Endothelial cell of umbilical vein (primary cell): ENCODE data around the gene BIN1. TPM values are rescaled to one million over a fixed set of nuclear protein-coding genes. Genes with fewer than 3 reads are reported as not detected.

Source experiments
- BruUV-seq: library from RNA; stranded (reverse); fragments of 400-500 nt; replicated peaks from 2 replicates; lab custom pipeline; 2021; lab: Mats Ljungman, UMichigan
- CTCF ChIA-PET: fragments of 300-600, 350-600 bp; sonication (Branson Sonifier 250); formaldehyde crosslinking; loops from one replicate; lab custom pipeline; 2021; ENCODE audit warnings: antibody characterized with exemption, inconsistent platforms; lab: Charles Lee
- POLR2A ChIA-PET: fragments of 300-600, 350-600 bp; sonication (Branson Sonifier 250); formaldehyde crosslinking; loops from one replicate; lab custom pipeline; 2021; ENCODE audit warnings: antibody characterized with exemption, inconsistent platforms; lab: Charles Lee
- DNase-seq: peaks from one replicate; pipeline ENCODE4 v3.0.0-alpha.2; 2011; ENCODE audit warnings: low read depth, low spot score
- FAIRE-seq: peaks from 2 replicates; lab custom pipeline; 2011; peaks lifted over from hg19 to GRCh38; lab: Jason Lieb, UNC
- H2AFZ ChIP-seq: 2 replicates; pipeline ENCODE4 v1.6.0; 2012; ENCODE audit warnings: low read depth, low read length, control low read depth, inconsistent platforms
- H3K27ac ChIP-seq: 2 replicates; pipeline ENCODE4 v1.5.1; 2011; ENCODE audit warnings: low read depth, mild to moderate bottlenecking, control low read depth, low read length, moderate library complexity; ENCODE audit not compliant: insufficient read depth
- H3K27me3 ChIP-seq, 2 experiments: 2 replicates each; pipeline versions ENCODE4 v1.6.0 to v1.6.1; 2011; ENCODE audit warnings: low read length in 2 of 2, mixed read lengths in 1 of 2; ENCODE audit not compliant: control insufficient read depth in 2 of 2, insufficient read depth in 2 of 2
- H3K36me3 ChIP-seq, 2 experiments: 2 replicates in 1 of 2; 3 replicates in 1 of 2; pipeline ENCODE4 v1.5.1; 2011; ENCODE audit warnings: low read length in 2 of 2, mild to moderate bottlenecking in 1 of 2, moderate library complexity in 1 of 2; ENCODE audit not compliant: control insufficient read depth in 2 of 2, insufficient read depth in 2 of 2; ENCODE audit errors: extremely low read depth in 1 of 2
- H3K4me1 ChIP-seq: 3 replicates; pipeline ENCODE4 v1.5.1; 2011; ENCODE audit warnings: mild to moderate bottlenecking, low read length; ENCODE audit not compliant: control insufficient read depth, insufficient read depth; ENCODE audit errors: extremely low read depth
- H3K4me2 ChIP-seq: 2 replicates; pipeline ENCODE4 v1.6.1; 2011; ENCODE audit warnings: low read length, control low read depth, mixed read lengths; ENCODE audit not compliant: insufficient read depth
- H3K4me3 ChIP-seq, 3 experiments: fragments of 200-600 bp in 1 of 3; sonication (generic), shearing (Covaris generic) in 1 of 3; replicated peaks in 1 of 3; 2 replicates each; pipeline ENCODE4 v1.5.1; 2011 to 2016; ENCODE audit warnings: control low read depth in 3 of 3, low read length in 3 of 3, mild to moderate bottlenecking in 2 of 3, inconsistent platforms in 1 of 3, low read depth in 1 of 3, moderate library complexity in 1 of 3; ENCODE audit not compliant: insufficient read depth in 1 of 3
- H3K79me2 ChIP-seq: 2 replicates; pipeline ENCODE4 v1.6.0; 2012; ENCODE audit warnings: low read length, inconsistent platforms; ENCODE audit not compliant: control insufficient read depth, insufficient read depth
- H3K9ac ChIP-seq: replicated peaks from 2 replicates; pipeline ENCODE3; 2011; ENCODE audit warnings: low read length, control low read depth; ENCODE audit not compliant: insufficient read depth; ENCODE audit errors: extremely low read depth
- H3K9me1 ChIP-seq: replicated peaks from 3 replicates; pipeline ENCODE4 v1.6.0; 2011; ENCODE audit warnings: mild to moderate bottlenecking, low read length; ENCODE audit not compliant: control insufficient read depth, insufficient read depth; ENCODE audit errors: extremely low read depth
- H3K9me3 ChIP-seq: replicated peaks from 2 replicates; pipeline ENCODE4 v1.5.1; 2012; ENCODE audit warnings: low read length, inconsistent platforms; ENCODE audit not compliant: control insufficient read depth, insufficient read depth
- H4K20me1 ChIP-seq: replicated peaks from 2 replicates; pipeline ENCODE3; 2011; ENCODE audit warnings: mild to moderate bottlenecking, low read length; ENCODE audit not compliant: control insufficient read depth, insufficient read depth; ENCODE audit errors: extremely low read depth
- CTCF ChIP-seq, 2 donors: IDR thresholded peaks; 1 replicate in 1 of 2; 2 replicates in 1 of 2; pipeline ENCODE4 v1.5.1; 2011; ENCODE audit warnings: low read length in 2 of 2, mild to moderate bottlenecking in 2 of 2, moderate library complexity in 2 of 2, control low read depth in 1 of 2, inconsistent platforms in 1 of 2, low read depth in 1 of 2; ENCODE audit not compliant: insufficient read depth in 1 of 2; ENCODE audit errors: extremely low read depth in 1 of 2
- EZH2 ChIP-seq: IDR thresholded peaks from 2 replicates; pipeline ENCODE4 v1.6.1; 2012; ENCODE audit warnings: borderline replicate concordance, low read depth, mild to moderate bottlenecking, moderate library complexity, low read length, inconsistent platforms; ENCODE audit not compliant: severe bottlenecking
- FOS ChIP-seq: IDR thresholded peaks from 2 replicates; pipeline ENCODE4 v1.6.1; 2011; ENCODE audit warnings: mild to moderate bottlenecking, low read length, moderate library complexity, borderline replicate concordance; ENCODE audit not compliant: insufficient read depth
- GATA2 ChIP-seq: IDR thresholded peaks from 2 replicates; pipeline ENCODE4 v1.7.0; 2011; ENCODE audit warnings: low read depth, mild to moderate bottlenecking, moderate library complexity, mixed read lengths, low read length; ENCODE audit not compliant: insufficient read length, insufficient read depth
- JUN ChIP-seq: IDR thresholded peaks from 2 replicates; pipeline ENCODE4 v1.6.1; 2011; ENCODE audit warnings: borderline replicate concordance, low read depth; ENCODE audit not compliant: insufficient read length, insufficient read depth
- MAX ChIP-seq: IDR thresholded peaks from 2 replicates; pipeline ENCODE4 v1.6.1; 2011; ENCODE audit not compliant: insufficient read depth, insufficient read length
- MYC ChIP-seq: IDR thresholded peaks from one replicate; pipeline ENCODE4 v1.6.1; 2011; ENCODE audit warnings: mild to moderate bottlenecking, low read depth, low read length
- POLR2A ChIP-seq: IDR thresholded peaks from 2 replicates; pipeline ENCODE4 v1.6.1; 2012; ENCODE audit warnings: low read depth, mild to moderate bottlenecking, control low read depth, low read length
- POLR2AphosphoS5 ChIP-seq: IDR thresholded peaks from 2 replicates; pipeline ENCODE4 v1.6.1; 2012; ENCODE audit warnings: low read depth, mild to moderate bottlenecking, control low read depth, low read length, moderate library complexity; ENCODE audit not compliant: insufficient read depth
- dilution Hi-C: fragments of 300-500 bp; cut with MboI; formaldehyde crosslinking; loops from one replicate; pipeline ENCODE4 v1.15.0; 2019; ENCODE audit warnings: low sequenced_read_pairs; ENCODE audit not compliant: extremely low pct_ligation_motif_present
- intact Hi-C: fragments of 100-400 bp; cut with micrococcal nuclease; formaldehyde crosslinking; loops from one replicate; pipeline ENCODE4 v1.10.0; 2022
- polyA plus RNA-seq, 4 experiments: library from polyadenylated mRNA; depleted of rRNA in 3 of 4; stranded (reverse) in 3 of 4; unstranded in 1 of 4; fragments of >200 nt; gene quantifications; 2 replicates each; pipeline versions ENCODE4 v1.2.1 to v1.2.3, GENCODE V29; 2011 to 2012; ENCODE audit warnings: missing spikeins in 1 of 4
- total RNA-seq: library from RNA; stranded (reverse); gene quantifications from 2 replicates; pipeline ENCODE4 v1.2.3, GENCODE V29; 2021

BIN1 gene
- total and polyA plus RNA-seq, 2 donors (not counting 3 experiments of a cell fraction or from before 2014, with no cell fraction given), result 26.3 to 36.9 TPM

DNA sequence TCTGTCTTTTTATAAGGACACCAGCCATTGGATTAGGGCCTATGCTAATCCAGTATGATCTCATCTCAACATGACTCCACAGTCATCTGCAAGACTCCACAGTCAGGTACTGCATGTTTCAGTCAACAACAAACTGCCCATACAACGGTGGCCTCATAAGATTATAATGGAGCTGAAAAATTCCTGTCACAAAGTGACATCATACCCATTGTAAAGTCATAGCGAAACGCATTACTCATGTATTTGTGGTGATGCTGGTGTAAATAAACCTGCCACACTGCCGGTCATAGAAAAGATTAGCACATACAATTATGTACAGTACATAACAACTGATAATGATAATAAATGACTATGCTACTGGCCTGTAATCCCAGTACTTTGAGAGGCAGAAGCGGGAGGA, 106.0 kb downstream of the BIN1 start:
- FAIRE-seq (no peak), DNase-seq (no peak)
- ChIA-PET POLR2A (no interaction called here), CTCF (no interaction called here)
- Histone ChIP-seq H3K27me3 (peaks cover 0 to 2% of the 10 kb centered on the region in 2 experiments), H2AFZ (no peak overlapping the region), H3K36me3 (no peaks in the 10 kb centered on the region), H3K4me2 (no peak overlapping the region), H4K20me1 (no peaks in the 10 kb centered on the region), H3K4me3 (no peak overlapping the region), H3K79me2 (no peaks in the 10 kb centered on the region), H3K27ac (no peak overlapping the region), H3K9me3 (no peaks in the 10 kb centered on the region), H3K4me1 (no peaks in the 10 kb centered on the region), H3K9ac (no peak overlapping the region), H3K9me1 (no peaks in the 10 kb centered on the region)
- intact Hi-C loops, result no loop called here
- no TSS peak for BruUV-seq
- TF ChIP-seq EZH2, result no peak
- no peak for TF ChIP-seq MYC
- TF ChIP-seq POLR2AphosphoS5, result no peak
- no peak for TF ChIP-seq FOS
- no peak for TF ChIP-seq JUN
- TF ChIP-seq GATA2, result no peak
- no peak for TF ChIP-seq MAX
- dilution Hi-C loops, result no loop called here

- no peak overlapping the region for H3K4me3 ChIP-seq
- dilution Hi-C loops, result no loop called here
- peaks cover 0 to 2% of the 10 kb centered on the region in 2 experiments for H3K27me3 ChIP-seq
- intact Hi-C loops, result no loop called here
- no peak overlapping the region for H3K4me2 ChIP-seq
- H3K27ac ChIP-seq, result no peak overlapping the region
- no peak for DNase-seq
- no peaks in the 10 kb centered on the region for H3K4me1 ChIP-seq
- no peak overlapping the region for H2AFZ ChIP-seq
- ChIA-PET CTCF (no interaction called here), POLR2A (no interaction called here)
- FAIRE-seq, result no peak
- no peaks in the 10 kb centered on the region for H3K9me3 ChIP-seq
- H3K9ac ChIP-seq, result no peak overlapping the region
- H3K36me3 ChIP-seq, result no peaks in the 10 kb centered on the region
- no peaks in the 10 kb centered on the region for H3K9me1 ChIP-seq
- TF ChIP-seq GATA2, result no peak
- no peak for TF ChIP-seq POLR2AphosphoS5
- no peak for TF ChIP-seq CTCF (IDR thresholded peaks at IDR 0.05; ENCODE audit: extremely low read depth in 1 of 2, insufficient read depth in 1 of 2, low read depth in 1 of 2, low read length in 2 of 2)
- no peak for TF ChIP-seq POLR2A
- no peak for TF ChIP-seq MYC
- no peak for TF ChIP-seq JUN
- TF ChIP-seq EZH2, result no peak
- TF ChIP-seq FOS, result no peak
- no peak for TF ChIP-seq MAX
- H4K20me1 ChIP-seq, result no peaks in the 10 kb centered on the region
- no peaks in the 10 kb centered on the region for H3K79me2 ChIP-seq
- BruUV-seq, result no TSS peak
These were observed 106.8 kb downstream of the BIN1 start for GRCh38 chr2:127000194-127000593.
